Fibroblast of pulmonary artery (primary cell): Measurements from ENCODE around the gene NFAT5.
A peak's percentile ranks its signal among the peaks of the same experiment; 100 is the strongest.
"Not testable (repeated sequence)": the region's sequence is repeated elsewhere in the genome, so short reads cannot be mapped to it uniquely, and the experiment has no call there.

Source experiments
- DNase-seq: peaks from one replicate; pipeline ENCODE4 v3.0.0-alpha.2; 2010; ENCODE audit warnings: low read depth
- H3K4me3 ChIP-seq: replicated peaks from 2 replicates; pipeline ENCODE4 v1.5.1; 2011; ENCODE audit warnings: low read depth, mild to moderate bottlenecking, control low read depth, low read length, moderate library complexity
- TF ChIP-seq, protein P1 (sequence below): IDR thresholded peaks from 2 replicates; pipeline ENCODE4 v1.5.1; 2011; ENCODE audit warnings: mild to moderate bottlenecking, control low read depth, low read length, inconsistent platforms; ENCODE audit errors: missing control alignments

NFAT5 gene

GRCh38 chr16:69566240-69566980, 644 bp downstream of the NFAT5 start:
- TF ChIP-seq, protein P1, sequence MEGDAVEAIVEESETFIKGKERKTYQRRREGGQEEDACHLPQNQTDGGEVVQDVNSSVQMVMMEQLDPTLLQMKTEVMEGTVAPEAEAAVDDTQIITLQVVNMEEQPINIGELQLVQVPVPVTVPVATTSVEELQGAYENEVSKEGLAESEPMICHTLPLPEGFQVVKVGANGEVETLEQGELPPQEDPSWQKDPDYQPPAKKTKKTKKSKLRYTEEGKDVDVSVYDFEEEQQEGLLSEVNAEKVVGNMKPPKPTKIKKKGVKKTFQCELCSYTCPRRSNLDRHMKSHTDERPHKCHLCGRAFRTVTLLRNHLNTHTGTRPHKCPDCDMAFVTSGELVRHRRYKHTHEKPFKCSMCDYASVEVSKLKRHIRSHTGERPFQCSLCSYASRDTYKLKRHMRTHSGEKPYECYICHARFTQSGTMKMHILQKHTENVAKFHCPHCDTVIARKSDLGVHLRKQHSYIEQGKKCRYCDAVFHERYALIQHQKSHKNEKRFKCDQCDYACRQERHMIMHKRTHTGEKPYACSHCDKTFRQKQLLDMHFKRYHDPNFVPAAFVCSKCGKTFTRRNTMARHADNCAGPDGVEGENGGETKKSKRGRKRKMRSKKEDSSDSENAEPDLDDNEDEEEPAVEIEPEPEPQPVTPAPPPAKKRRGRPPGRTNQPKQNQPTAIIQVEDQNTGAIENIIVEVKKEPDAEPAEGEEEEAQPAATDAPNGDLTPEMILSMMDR: no peak
- H3K4me3 ChIP-seq: peak overlapping the region; percentile 73
- DNase-seq: peak; percentile 71

- H3K4me3 ChIP-seq: peak overlapping the region; percentile 73
- no peak for DNase-seq
- TF ChIP-seq, protein P1: peak; percentile 29
These were observed 1.4 kb downstream of the NFAT5 start for GRCh38 chr16:69566981-69567680.

DNA sequence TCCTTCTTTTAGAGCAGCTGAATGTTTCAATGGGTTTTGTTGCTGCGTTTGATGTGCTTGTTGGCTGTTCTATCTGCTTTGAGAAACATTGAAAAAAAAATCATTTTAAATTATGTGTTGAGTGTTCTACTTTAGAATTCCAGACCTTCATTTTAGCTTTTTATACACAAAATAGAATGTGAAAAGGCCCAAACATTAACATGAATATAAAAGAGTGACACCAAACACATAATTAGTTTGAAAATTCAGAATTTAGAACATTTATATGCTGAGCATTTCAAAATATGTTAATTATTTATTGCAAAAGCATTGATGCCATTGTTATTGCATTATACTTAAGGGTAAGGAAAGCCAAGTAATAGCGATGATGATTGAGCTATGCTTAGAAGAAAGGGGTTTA, 2.9 kb downstream of the NFAT5 start:
- DNase-seq: no peak
- TF ChIP-seq, protein P1: no peak
- peak overlapping the region; percentile 10 for H3K4me3 ChIP-seq

- not testable (repeated sequence) for DNase-seq, H3K4me3 ChIP-seq
These were observed 13.0 kb downstream of the NFAT5 start for GRCh38 chr16:69578771-69579170.

- TF ChIP-seq, protein P1: no peak
- no peak overlapping the region for H3K4me3 ChIP-seq
- no peak for DNase-seq
These were observed 14.2 kb downstream of the NFAT5 start for GRCh38 chr16:69579783-69580481.

DNA sequence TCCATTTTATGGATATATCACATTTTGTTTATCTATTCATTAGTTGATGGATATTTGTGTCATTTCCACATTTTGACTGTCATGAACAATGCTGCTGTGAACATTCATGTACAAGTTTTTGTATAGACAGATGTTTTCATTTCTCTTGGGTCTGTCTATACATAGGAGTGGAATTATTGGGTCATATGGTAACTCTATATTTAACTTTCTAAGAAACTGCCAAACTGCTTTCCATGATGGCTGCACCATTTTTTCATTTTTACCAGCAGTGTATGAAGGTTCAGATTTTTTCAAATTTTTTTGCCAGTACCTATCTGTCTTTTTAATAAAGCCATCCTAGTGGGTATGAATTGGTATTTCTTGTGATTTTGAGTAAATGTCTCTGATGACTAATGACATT, 15.5 kb downstream of the NFAT5 start:
- TF ChIP-seq, protein P1: no peak
- no peak for DNase-seq
- H3K4me3 ChIP-seq: no peak overlapping the region

- DNase-seq, H3K4me3 ChIP-seq: not testable (repeated sequence)
These were observed 18.7 kb downstream of the NFAT5 start for GRCh38 chr16:69584493-69584892.
